ENCODE data around the gene CELSR2.

Gene CELSR2

GRCh38 chr1:109257682-109258421, 8.5 kb downstream of the CELSR2 start:
- DNase-seq (ENCODE audit: low read depth) = no peak
- TF ChIP-seq MYC (IDR thresholded peaks at IDR 0.05; ENCODE audit: low read depth, low read length) = no peak
- TF ChIP-seq MAX (IDR thresholded peaks at IDR 0.05; ENCODE audit: low read depth, low read length) = no peak
- no peak for TF ChIP-seq CTCF (IDR thresholded peaks at IDR 0.05; ENCODE audit: low read depth, low read length)
- no peak for TF ChIP-seq POLR2A (IDR thresholded peaks at IDR 0.05; ENCODE audit: extremely low read depth, insufficient read length)
- H3K4me3 ChIP-seq (ENCODE audit: low read depth, low read length) = no peak overlapping the region

GRCh38 chr1:109258481-109259466, 9.4 kb downstream of the CELSR2 start:
- no peak overlapping the region for H3K4me3 ChIP-seq (ENCODE audit: low read depth, low read length)
- TF ChIP-seq MAX (IDR thresholded peaks at IDR 0.05; ENCODE audit: low read depth, low read length) (no peak), POLR2A (IDR thresholded peaks at IDR 0.05; ENCODE audit: extremely low read depth, insufficient read length) (no peak), CTCF (IDR thresholded peaks at IDR 0.05; ENCODE audit: low read depth, low read length) (no peak), MYC (IDR thresholded peaks at IDR 0.05; ENCODE audit: low read depth, low read length) (no peak)
- DNase-seq (ENCODE audit: low read depth) = no peak

- no peak for DNase-seq (ENCODE audit: low read depth)
- no peak overlapping the region for H3K4me3 ChIP-seq (ENCODE audit: low read depth, low read length)
Observed at GRCh38 chr1:109259674-109260557, 10.6 kb downstream of the CELSR2 start.

GRCh38 chr1:109261006-109261405, 11.7 kb downstream of the CELSR2 start:
- no peak for TF ChIP-seq MYC (IDR thresholded peaks at IDR 0.05; ENCODE audit: low read depth, low read length)
- no peak for TF ChIP-seq CTCF (IDR thresholded peaks at IDR 0.05; ENCODE audit: low read depth, low read length)
- no peak for TF ChIP-seq MAX (IDR thresholded peaks at IDR 0.05; ENCODE audit: low read depth, low read length)
- TF ChIP-seq POLR2A (IDR thresholded peaks at IDR 0.05; ENCODE audit: extremely low read depth, insufficient read length) = no peak
- no peak for DNase-seq (ENCODE audit: low read depth)
- H3K4me3 ChIP-seq (ENCODE audit: low read depth, low read length) = no peak overlapping the region

More at GRCh38 chr1:109259674-109260557, 10.6 kb downstream of the CELSR2 start:
- no peak for TF ChIP-seq MAX (IDR thresholded peaks at IDR 0.05; ENCODE audit: low read depth, low read length)
- TF ChIP-seq MYC (IDR thresholded peaks at IDR 0.05; ENCODE audit: low read depth, low read length) = no peak
- no peak for TF ChIP-seq POLR2A (IDR thresholded peaks at IDR 0.05; ENCODE audit: extremely low read depth, insufficient read length)
- TF ChIP-seq CTCF (IDR thresholded peaks at IDR 0.05; ENCODE audit: low read depth, low read length) = no peak

- H3K4me3 ChIP-seq (ENCODE audit: low read depth, low read length) = no peak overlapping the region
- TF ChIP-seq MYC (IDR thresholded peaks at IDR 0.05; ENCODE audit: low read depth, low read length) (no peak), POLR2A (IDR thresholded peaks at IDR 0.05; ENCODE audit: extremely low read depth, insufficient read length) (no peak), MAX (IDR thresholded peaks at IDR 0.05; ENCODE audit: low read depth, low read length) (no peak), CTCF (IDR thresholded peaks at IDR 0.05; ENCODE audit: low read depth, low read length) (no peak)
- no peak for DNase-seq (ENCODE audit: low read depth)
Observed at GRCh38 chr1:109261578-109261977, 12.2 kb downstream of the CELSR2 start.

All from NB4 (cell line).